A549 (cell line): Measurements from ENCODE around the gene ADGRD1. TPM values are rescaled to one million over a fixed set of nuclear protein-coding genes. Genes with fewer than 3 reads are reported as not detected.

Experiments used
- ATAC-seq, 2 experiments: fragments of 200-7000 bp in 1 of 2; fragments of >200 bp in 1 of 2; cut with Nextera tagmentation in 1 of 2; cut with Tn5 transposase in 1 of 2; 3 replicates each; pipeline versions ENCODE4 v1.8.0 to v1.9.1; 2018 to 2020; ENCODE audit warnings: mild to moderate bottlenecking in 1 of 2, moderate library complexity in 1 of 2
- CTCF ChIA-PET: fragments of 300-600 bp; sonication (Branson Sonifier 250); formaldehyde crosslinking; extraction: SDS; loops from one replicate; lab custom pipeline; 2021; ENCODE audit warnings: antibody characterized with exemption, inconsistent platforms; lab: Yijun Ruan, JAX
- POLR2A ChIA-PET: fragments of 350-600 bp; formaldehyde crosslinking; extraction: SDS; loops from one replicate; lab custom pipeline; 2021; ENCODE audit warnings: antibody characterized with exemption, inconsistent platforms; lab: Yijun Ruan, JAX
- DNase-seq, 2 experiments: peaks; one replicate each; pipeline versions ENCODE4 v3.0.0 to v3.0.0-alpha.2; 2011 to 2016; ENCODE audit warnings: low read depth in 1 of 2, low spot score in 1 of 2
- FAIRE-seq: peaks from 2 replicates; lab custom pipeline; 2011; peaks lifted over from hg19 to GRCh38; lab: Jason Lieb, UNC
- H3K27ac ChIP-seq, 2 experiments: fragments of >200 bp; sonication (Bioruptor Twin); formaldehyde crosslinking; 3 replicates each; pipeline ENCODE4 v1.5.1; 2016 to 2017
- H3K4me1 ChIP-seq: fragments of >200 bp; sonication (Bioruptor Twin); formaldehyde crosslinking; 3 replicates; pipeline ENCODE4 v1.6.1; 2016
- H3K4me2 ChIP-seq: fragments of >200 bp; sonication (Bioruptor Twin); formaldehyde crosslinking; 3 replicates; pipeline ENCODE4 v1.6.1; 2016
- H3K4me3 ChIP-seq: fragments of >200 bp; sonication (Bioruptor Twin); formaldehyde crosslinking; 3 replicates; pipeline ENCODE4 v1.5.1; 2016
- H3K9me3 ChIP-seq: fragments of >200 bp; sonication (Bioruptor Twin); formaldehyde crosslinking; 3 replicates; pipeline ENCODE4 v1.6.1; 2016
- ATOH8 ChIP-seq: fragments of 250-450 bp; sonication (Bioruptor Pico); IDR thresholded peaks from 2 replicates; pipeline ENCODE4 v1.5.0; 2020; ENCODE audit warnings: low read depth, mild to moderate bottlenecking, moderate library complexity
- CBX2 ChIP-seq: fragments of 200-600 bp; sonication (generic); IDR thresholded peaks from 2 replicates; pipeline ENCODE4 v1.6.1; 2016; ENCODE audit warnings: low read depth, mild to moderate bottlenecking, borderline replicate concordance
- CBX8 ChIP-seq: fragments of 200-600 bp; sonication (generic); IDR thresholded peaks from 2 replicates; pipeline ENCODE4 v1.6.1; 2016
- CEBPB ChIP-seq, 2 experiments: fragments of >200 bp in 1 of 2; sonication (Bioruptor Twin) in 1 of 2; formaldehyde crosslinking in 1 of 2; IDR thresholded peaks; 2 replicates each; pipeline ENCODE4 v1.6.1; 2012 to 2016
- CHD2 ChIP-seq: fragments of 150-350 bp; IDR thresholded peaks from 2 replicates; pipeline ENCODE4 v1.6.1; 2014; ENCODE audit warnings: low read length; ENCODE audit not compliant: partially characterized antibody
- E2F6 ChIP-seq: IDR thresholded peaks from 2 replicates; pipeline ENCODE4 v1.6.1; 2012; ENCODE audit warnings: low read depth, borderline replicate concordance
- FOSB ChIP-seq: fragments of 250-450 bp; sonication (Bioruptor Pico); IDR thresholded peaks from 2 replicates; pipeline ENCODE4 v1.5.0; 2020; ENCODE audit warnings: mild to moderate bottlenecking, moderate library complexity
- FOSL2 ChIP-seq, 2 experiments: fragments of 450-650 bp in 1 of 2; fragments of >200 bp in 1 of 2; sonication (Bioruptor Twin) in 1 of 2; formaldehyde crosslinking; IDR thresholded peaks; 2 replicates each; pipeline versions ENCODE4 v1.5.0 to v1.6.1; 2016 to 2020; ENCODE audit warnings: mild to moderate bottlenecking in 1 of 2, moderate library complexity in 1 of 2
- GATA3 ChIP-seq: IDR thresholded peaks from 2 replicates; pipeline ENCODE4 v1.6.1; 2012; ENCODE audit warnings: borderline replicate concordance
- HDAC2 ChIP-seq: fragments of 200-600 bp; sonication (generic); IDR thresholded peaks from 2 replicates; pipeline ENCODE4 v1.6.1; 2016
- HEYL ChIP-seq: fragments of 250-450 bp; sonication (Bioruptor Pico); IDR thresholded peaks from 2 replicates; pipeline ENCODE4 v1.8.0; 2021; ENCODE audit warnings: mild to moderate bottlenecking, moderate library complexity
- HOXB13 ChIP-seq: fragments of 250-450 bp; sonication (Bioruptor Pico); IDR thresholded peaks from 2 replicates; pipeline ENCODE4 v1.5.0; 2020; ENCODE audit warnings: low read depth, mild to moderate bottlenecking, moderate library complexity
- HOXB5 ChIP-seq: fragments of 250-450 bp; sonication (Bioruptor Pico); IDR thresholded peaks from 2 replicates; pipeline ENCODE4 v1.5.0; 2020; ENCODE audit warnings: mild to moderate bottlenecking, moderate library complexity
- JUN ChIP-seq, 2 experiments: fragments of >200 bp; sonication (Bioruptor Twin); formaldehyde crosslinking; IDR thresholded peaks; 2 replicates in 1 of 2; 3 replicates in 1 of 2; pipeline ENCODE4 v1.6.1; 2016 to 2017
- KDM1A ChIP-seq: fragments of 200-600 bp; sonication (generic); IDR thresholded peaks from 2 replicates; pipeline ENCODE4 v1.6.1; 2016; ENCODE audit warnings: low read depth, mild to moderate bottlenecking
- KDM5A ChIP-seq: fragments of 200-600 bp; sonication (generic); IDR thresholded peaks from 2 replicates; pipeline ENCODE4 v1.6.1; 2016; ENCODE audit warnings: antibody characterized with exemption, mild to moderate bottlenecking
- MAX ChIP-seq: IDR thresholded peaks from 2 replicates; pipeline ENCODE4 v1.6.1; 2012
- NR3C1 ChIP-seq: fragments of >200 bp; sonication (Bioruptor Twin); formaldehyde crosslinking; IDR thresholded peaks from 3 replicates; pipeline ENCODE4 v1.6.1; 2017
- PHF8 ChIP-seq: fragments of 200-600 bp; sonication (generic); IDR thresholded peaks from 2 replicates; pipeline ENCODE4 v1.6.1; 2016; ENCODE audit warnings: low read depth, mild to moderate bottlenecking, antibody characterized with exemption, moderate library complexity, borderline replicate concordance
- POLR2AphosphoS2 ChIP-seq: conservative IDR thresholded peaks from 2 replicates; pipeline ENCODE4 v1.6.1; 2012; ENCODE audit warnings: low read length, improper control_type of control experiment, inconsistent platforms
- RAD21 ChIP-seq, 2 experiments: fragments of >200 bp in 1 of 2; sonication (Bioruptor Twin) in 1 of 2; formaldehyde crosslinking in 1 of 2; IDR thresholded peaks in 1 of 2; conservative IDR thresholded peaks in 1 of 2; 2 replicates in 1 of 2; 3 replicates in 1 of 2; pipeline ENCODE4 v1.6.1; 2012 to 2018; ENCODE audit warnings: inconsistent platforms in 1 of 2
- RARB ChIP-seq: fragments of 250-450 bp; sonication (Bioruptor Pico); IDR thresholded peaks from 2 replicates; pipeline ENCODE4 v1.8.0; 2021; ENCODE audit warnings: mild to moderate bottlenecking, moderate library complexity
- SMC3 ChIP-seq: fragments of >200 bp; sonication (Bioruptor Twin); formaldehyde crosslinking; IDR thresholded peaks from 3 replicates; pipeline ENCODE4 v1.6.1; 2018; ENCODE audit warnings: inconsistent platforms
- TFCP2L1 ChIP-seq: fragments of 250-450 bp; sonication (Bioruptor Pico); IDR thresholded peaks from 2 replicates; pipeline ENCODE4 v1.5.0; 2021; ENCODE audit warnings: mild to moderate bottlenecking
- ZC3H11A ChIP-seq: fragments of 450-650 bp; IDR thresholded peaks from 2 replicates; pipeline ENCODE4 v1.6.1; 2014; ENCODE audit warnings: antibody characterized with exemption, mild to moderate bottlenecking
- ZNF302 ChIP-seq: fragments of 250-450 bp; sonication (Bioruptor Pico); IDR thresholded peaks from 2 replicates; pipeline ENCODE4 v1.9.0; 2021; ENCODE audit warnings: inconsistent platforms, mild to moderate bottlenecking, moderate library complexity
- WGBS: methylation state at CpG from one replicate; pipeline ENCODE4 v1.1.6; 2017; ENCODE audit errors: missing lambda C conversion rate; 5-methylcytosine and 5-hydroxymethylcytosine counted together
- polyA plus RNA-seq, 4 experiments: library from polyadenylated mRNA; depleted of rRNA in 3 of 4; stranded (reverse); fragments of >200 nt; fragmentation: RNase III in 1 of 4; extraction: RNeasy Plus Mini Kit Qiagen cat#74134 plus additional on column Dnase treatment in 1 of 4; gene quantifications; 2 replicates in 3 of 4; 3 replicates in 1 of 4; pipeline ENCODE4 v1.2.3, GENCODE V29; 2011 to 2017
- TF ChIP-seq, protein P1 (sequence below): fragments of 450-650 bp; IDR thresholded peaks from 2 replicates; pipeline ENCODE4 v1.6.1; 2014; ENCODE audit warnings: antibody characterized with exemption
- TF ChIP-seq, protein P2 (sequence below): fragments of >200 bp; sonication (Bioruptor Twin); formaldehyde crosslinking; IDR thresholded peaks from 2 replicates; pipeline ENCODE4 v1.6.1; 2016

Gene ADGRD1
- polyA plus RNA-seq, 2 of the 4 experiments (the other 2 are of a cell fraction): 0.36 to 1.5 TPM

- TF ChIP-seq CBX8 (no peak), HOXB13 (CRISPR knock-in tag) (no peak), SMC3 (no peak), HEYL (CRISPR knock-in tag) (no peak), CEBPB (IDR thresholded peaks at IDR 0.05) (no peak), HOXB5 (no peak), NR3C1 (no peak), ZNF302 (CRISPR knock-in tag) (no peak), TFCP2L1 (CRISPR knock-in tag) (no peak), CBX2 (no peak)
- TF ChIP-seq, protein P1, sequence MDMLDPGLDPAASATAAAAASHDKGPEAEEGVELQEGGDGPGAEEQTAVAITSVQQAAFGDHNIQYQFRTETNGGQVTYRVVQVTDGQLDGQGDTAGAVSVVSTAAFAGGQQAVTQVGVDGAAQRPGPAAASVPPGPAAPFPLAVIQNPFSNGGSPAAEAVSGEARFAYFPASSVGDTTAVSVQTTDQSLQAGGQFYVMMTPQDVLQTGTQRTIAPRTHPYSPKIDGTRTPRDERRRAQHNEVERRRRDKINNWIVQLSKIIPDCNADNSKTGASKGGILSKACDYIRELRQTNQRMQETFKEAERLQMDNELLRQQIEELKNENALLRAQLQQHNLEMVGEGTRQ: no peak
- Histone ChIP-seq H3K4me1 (no peaks in the 10 kb centered on the region), H3K27ac (no peak overlapping the region), H3K4me2 (no peak overlapping the region), H3K4me3 (no peak overlapping the region), H3K9me3 (no peaks in the 10 kb centered on the region)
- FAIRE-seq: no peak
- DNase-seq: no peak
- ChIA-PET CTCF (interaction anchor here (1.1 to 1.2 kb wide), 2 partner anchors 14 to 98 kb away, joined by 3 read pairs; no protein-coding TSS in a partner anchor), POLR2A (no interaction called here)
- WGBS: 61% methylated on average over 15 of the region's 15 CpGs
- ATAC-seq: peak in 1 of 2 experiments; percentile 18; a peak in 2 of 6 replicates
These were observed 81.0 kb downstream of the ADGRD1 start for GRCh38 chr12:131034631-131035244.

- ChIA-PET CTCF (interaction anchor here (1.1 to 1.2 kb wide), 2 partner anchors 14 to 97 kb away, joined by 3 read pairs; no protein-coding TSS in a partner anchor), POLR2A (no interaction called here)
- DNase-seq (no peak), FAIRE-seq (no peak), ATAC-seq (no peak)
- TF ChIP-seq, protein P2, sequence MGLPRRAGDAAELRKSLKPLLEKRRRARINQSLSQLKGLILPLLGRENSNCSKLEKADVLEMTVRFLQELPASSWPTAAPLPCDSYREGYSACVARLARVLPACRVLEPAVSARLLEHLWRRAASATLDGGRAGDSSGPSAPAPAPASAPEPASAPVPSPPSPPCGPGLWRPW: no peak
- TF ChIP-seq KDM5A (no peak), CHD2 (no peak), HOXB13 (CRISPR knock-in tag) (no peak), ATOH8 (CRISPR knock-in tag) (no peak), MAX (no peak), RAD21 (conservative IDR thresholded peaks at IDR 0.05 in 1 of 2, IDR thresholded peaks at IDR 0.05 in 1 of 2) (no peak), JUN (IDR thresholded peaks at IDR 0.05) (no peak), ZNF302 (CRISPR knock-in tag) (no peak), GATA3 (no peak), HDAC2 (no peak), FOSL2 (IDR thresholded peaks at IDR 0.05) (no peak), FOSL2 (CRISPR knock-in tag; IDR thresholded peaks at IDR 0.05) (no peak)
- Histone ChIP-seq H3K9me3 (no peaks in the 10 kb centered on the region), H3K4me2 (no peak overlapping the region), H3K4me3 (no peak overlapping the region), H3K27ac (no peak overlapping the region), H3K4me1 (no peaks in the 10 kb centered on the region)
- WGBS: 75% methylated on average over 18 of the region's 18 CpGs
These were observed 81.6 kb downstream of the ADGRD1 start for GRCh38 chr12:131035245-131035681.

DNA sequence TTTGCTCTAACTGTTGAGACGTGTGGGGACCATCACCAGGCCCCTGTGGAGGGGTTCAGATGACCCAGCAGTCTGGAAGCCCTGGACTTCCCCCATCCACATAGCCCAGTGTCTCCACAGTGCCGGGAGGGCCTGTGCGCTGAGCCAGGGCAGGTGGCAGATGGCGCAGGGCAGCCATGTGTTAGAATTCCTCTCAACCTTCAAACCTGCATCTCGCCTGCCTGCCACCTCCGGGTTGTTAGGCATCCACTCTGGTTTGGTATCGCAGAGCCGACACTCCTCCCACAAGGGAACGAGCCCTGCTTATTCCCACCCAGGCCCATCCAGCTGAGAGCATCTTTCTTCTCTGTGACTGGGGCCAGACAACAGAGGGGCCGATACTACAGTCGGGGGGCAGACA, 84.5 kb downstream of the ADGRD1 start:
- Histone ChIP-seq H3K4me3 (no peak overlapping the region), H3K4me2 (no peak overlapping the region), H3K4me1 (no peaks in the 10 kb centered on the region), H3K9me3 (no peaks in the 10 kb centered on the region), H3K27ac (no peak overlapping the region)
- DNase-seq: no peak
- ChIA-PET CTCF (no interaction called here), POLR2A (no interaction called here)
- TF ChIP-seq FOSB (CRISPR knock-in tag): no peak
- TF ChIP-seq CBX8: no peak
- no peak for TF ChIP-seq CEBPB (IDR thresholded peaks at IDR 0.05)
- no peak for TF ChIP-seq ZC3H11A
- TF ChIP-seq PHF8: no peak
- no peak for TF ChIP-seq KDM1A
- no peak for TF ChIP-seq RARB (CRISPR knock-in tag)
- TF ChIP-seq JUN (IDR thresholded peaks at IDR 0.05): no peak
- TF ChIP-seq E2F6: no peak
- no peak for TF ChIP-seq POLR2AphosphoS2
- TF ChIP-seq SMC3: no peak
- TF ChIP-seq CBX2: no peak
- TF ChIP-seq HOXB13 (CRISPR knock-in tag): no peak
- WGBS: 88% methylated on average over 11 of the region's 11 CpGs
- ATAC-seq: no peak
- no peak for FAIRE-seq
